Upper lobe of left lung (tissue), 6 donors: ENCODE results near the gene STX3. TPM values are rescaled to one million over a fixed set of nuclear protein-coding genes. Genes with fewer than 3 reads are reported as not detected.

Experiments used
- ATAC-seq, 2 donors: fragments of 200-7000 bp; cut with Tn5 transposase; one replicate each; pipeline ENCODE4 v1.9.1; 2022; ENCODE audit warnings: mild to moderate bottlenecking in 2 of 2, moderate library complexity in 2 of 2; ENCODE audit not compliant: low FRiP score in 2 of 2
- DNase-seq, 2 donors: peaks; one replicate each; pipeline ENCODE4 v3.0.0-alpha.2; 2019 to 2020
- H3K27ac ChIP-seq, 4 donors: fragments of 200-600 bp; sonication (generic); one replicate each; pipeline ENCODE4 v1.5.1; 2016 to 2019
- H3K27me3 ChIP-seq, 4 donors: fragments of 200-600 bp; sonication (generic); one replicate each; pipeline ENCODE4 v1.5.1; 2017 to 2019
- H3K36me3 ChIP-seq, 4 donors: fragments of 200-600 bp; sonication (generic); one replicate each; pipeline ENCODE4 v1.5.1; 2016 to 2019
- H3K4me1 ChIP-seq, 4 donors: fragments of 200-600 bp; sonication (generic); one replicate each; pipeline ENCODE4 v1.5.1; 2018 to 2019
- H3K4me3 ChIP-seq, 4 donors: fragments of 200-600 bp; sonication (generic); one replicate each; pipeline ENCODE4 v1.5.1; 2017 to 2019; ENCODE audit warnings: mild to moderate bottlenecking in 2 of 4, moderate library complexity in 1 of 4
- H3K9me3 ChIP-seq, 4 donors: fragments of 200-600 bp; sonication (generic); one replicate each; pipeline ENCODE4 v1.5.1; 2018 to 2019
- CTCF ChIP-seq, 6 experiments: fragments of 450-650 bp in 4 of 6; fragments of 200-600 bp in 2 of 6; sonication (generic) in 2 of 6; IDR thresholded peaks; one replicate each; pipeline ENCODE4 v1.5.1; 2016 to 2019; ENCODE audit warnings: antibody characterized with exemption in 6 of 6
- EP300 ChIP-seq, 4 donors: sonication (generic); formaldehyde crosslinking; IDR thresholded peaks; one replicate each; pipeline ENCODE4 v1.5.1; 2017; ENCODE audit warnings: antibody characterized with exemption in 4 of 4, control low read depth in 2 of 4
- POLR2A ChIP-seq, 4 donors: fragments of 450-650 bp; IDR thresholded peaks; one replicate each; pipeline ENCODE4 v1.5.1; 2016 to 2017; ENCODE audit warnings: antibody characterized with exemption in 4 of 4, mild to moderate bottlenecking in 2 of 4
- POLR2AphosphoS5 ChIP-seq, 2 donors: sonication (generic); formaldehyde crosslinking; IDR thresholded peaks; one replicate each; pipeline ENCODE4 v1.5.1; 2017; ENCODE audit warnings: antibody characterized with exemption in 2 of 2
- WGBS, 2 donors: methylation state at CpG; one replicate each; pipeline ENCODE4 v1.1.5; 2017 to 2018; 5-methylcytosine and 5-hydroxymethylcytosine counted together
- total RNA-seq, 6 donors: library from RNA; depleted of rRNA in 4 of 6; stranded (reverse); fragments of >200 nt in 4 of 6; gene quantifications; one replicate each; pipeline versions ENCODE4 v1.1.0 to v1.2.1, GENCODE V29; 2016 to 2021
- donor health status: DM: no; HTN: no; CAD: no; lungs with moderate emphysema.
- donor health status: DM: no; HTN: yes; CAD: no; lungs with severe emphysema.

Gene STX3
- total RNA-seq, 6 donors from 2014 or later, result 65.0 to 145 (median 135) TPM

DNA sequence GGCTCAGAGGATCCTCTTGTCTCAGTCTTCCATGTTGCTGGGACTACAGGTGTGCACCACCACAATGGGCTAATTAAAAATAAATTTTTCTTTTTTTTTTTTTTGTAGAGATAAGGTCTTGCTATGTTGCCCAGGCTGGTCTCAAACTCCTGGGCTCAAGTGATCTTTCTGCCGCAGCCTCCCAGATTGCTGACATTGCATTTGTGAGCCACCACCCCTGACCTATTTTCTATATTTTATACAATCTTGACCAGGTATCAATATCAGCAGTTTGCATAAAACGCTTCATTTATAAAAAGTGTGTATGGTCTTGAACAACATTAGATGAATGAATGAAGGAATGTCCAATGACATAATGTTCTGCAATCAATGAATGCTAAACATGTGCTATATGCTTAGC is 9.1 kb upstream of the STX3 start:
- TF ChIP-seq POLR2A (IDR thresholded peaks at IDR 0.05) (no peak), EP300 (IDR thresholded peaks at IDR 0.05) (no peak), CTCF (IDR thresholded peaks at IDR 0.05) (no peak), POLR2AphosphoS5 (IDR thresholded peaks at IDR 0.05) (no peak)
- 89 to 93% methylated on average over 2 of the region's 2 CpGs for WGBS, 2 donors
- Histone ChIP-seq H3K4me1 (no peaks in the 10 kb centered on the region), H3K27me3 (no peaks in the 10 kb centered on the region), H3K36me3 (no peaks in the 10 kb centered on the region), H3K9me3 (no peaks in the 10 kb centered on the region), H3K4me3 (no peak overlapping the region), H3K27ac (no peak overlapping the region)
- no peak for ATAC-seq
- no peak for DNase-seq

- peak overlapping the region; percentile 88 to 99 (median 92) for H3K4me3 ChIP-seq
- no peaks in the 10 kb centered on the region for H3K9me3 ChIP-seq
- H3K27me3 ChIP-seq, result no peaks in the 10 kb centered on the region
- H3K4me1 ChIP-seq, result peaks cover 15 to 30% (median 20%) of the 10 kb centered on the region in 4 donors
- no peak for TF ChIP-seq EP300 (IDR thresholded peaks at IDR 0.05)
- no peak for TF ChIP-seq POLR2A (IDR thresholded peaks at IDR 0.05)
- peak; percentile 86 to 94 (median 90) for TF ChIP-seq CTCF (IDR thresholded peaks at IDR 0.05)
- TF ChIP-seq POLR2AphosphoS5 (IDR thresholded peaks at IDR 0.05), result peak; percentile 21 to 46
- WGBS, 2 donors, result 34 to 38% methylated on average over 41 to 47 of the region's 47 CpGs
- H3K36me3 ChIP-seq, result no peaks in the 10 kb centered on the region
- DNase-seq (peak; percentile 88 to 92), ATAC-seq (peak; percentile 87 to 89)
- H3K27ac ChIP-seq, result peak overlapping the region; percentile 96 to 99 (median 98)
Observed at GRCh38 chr11:59753650-59754493, 1.3 kb upstream of the STX3 start.

- H3K36me3 ChIP-seq, result no peaks in the 10 kb centered on the region
- no peaks in the 10 kb centered on the region for H3K27me3 ChIP-seq
- ATAC-seq (no peak), DNase-seq (no peak)
- H3K4me3 ChIP-seq, result peak overlapping the region; percentile 88 to 99 (median 92)
- H3K4me1 ChIP-seq, result peaks cover 15 to 30% (median 20%) of the 10 kb centered on the region in 4 donors
- no peak for TF ChIP-seq EP300 (IDR thresholded peaks at IDR 0.05)
- no peak for TF ChIP-seq CTCF (IDR thresholded peaks at IDR 0.05)
- WGBS, 2 donors, result 0% methylated on average over 12 to 20 of the region's 20 CpGs
- peak overlapping the region; percentile 96 to 99 (median 98) for H3K27ac ChIP-seq
- no peaks in the 10 kb centered on the region for H3K9me3 ChIP-seq
Observed at GRCh38 chr11:59754494-59754858, 700 bp upstream of the STX3 start.

DNA sequence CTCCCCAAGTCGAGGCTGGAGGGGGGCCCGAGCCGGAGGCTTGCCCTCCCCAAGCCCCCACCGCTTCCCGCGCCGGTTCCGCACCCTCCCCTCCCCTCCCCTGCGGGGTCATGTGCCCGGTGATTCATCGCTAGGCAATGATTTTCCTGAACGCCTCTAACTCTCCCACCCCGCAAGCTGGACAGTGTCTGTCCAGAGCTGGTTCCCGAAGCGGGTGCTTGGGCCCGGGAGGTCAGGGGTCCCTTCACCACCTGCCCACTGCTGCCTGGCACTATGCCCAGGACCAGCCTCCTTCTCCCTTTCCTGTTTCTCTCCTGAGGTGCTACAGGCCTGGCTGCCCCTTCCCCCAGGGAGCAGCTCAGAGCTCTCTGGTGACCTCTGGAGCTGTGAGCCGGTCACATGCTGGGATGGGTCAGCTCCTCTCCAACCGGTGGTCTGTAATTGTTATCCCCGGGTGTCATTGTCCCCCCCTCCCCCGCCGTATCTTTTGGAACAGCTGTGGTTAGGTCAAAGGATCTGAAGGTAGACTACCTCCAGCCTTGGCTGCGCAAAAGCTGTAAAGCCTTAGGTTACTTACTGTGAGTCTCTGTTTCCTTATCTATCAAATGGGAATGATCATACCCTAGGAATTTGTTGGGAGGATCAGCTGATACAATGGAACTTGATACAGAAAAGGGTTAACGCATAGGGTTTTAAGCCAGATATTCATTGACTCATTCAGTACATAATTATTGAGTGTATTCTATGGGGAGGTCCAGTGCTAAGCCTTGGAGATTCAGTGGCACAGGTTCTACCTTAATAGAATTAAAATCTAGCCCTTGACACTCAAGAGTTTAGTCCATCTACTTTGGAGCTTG is 753 bp downstream of the STX3 start:
- ATAC-seq (peak; percentile 87 to 91), DNase-seq (peak; percentile 89 to 91)
- no peaks in the 10 kb centered on the region for H3K27me3 ChIP-seq
- H3K27ac ChIP-seq, result peak overlapping the region; percentile 96 to 99 (median 98)
- peak; percentile 65 to 84 for TF ChIP-seq POLR2AphosphoS5 (IDR thresholded peaks at IDR 0.05)
- TF ChIP-seq EP300 (IDR thresholded peaks at IDR 0.05), result peak in 1 of 4 donors; percentile 64
- no peak for TF ChIP-seq CTCF (IDR thresholded peaks at IDR 0.05)
- H3K4me3 ChIP-seq, result peak overlapping the region; percentile 88 to 99 (median 92)
- H3K36me3 ChIP-seq, result no peaks in the 10 kb centered on the region
- 7 to 26% methylated on average over 5 to 21 of the region's 23 CpGs for WGBS, 2 donors
- H3K9me3 ChIP-seq, result no peaks in the 10 kb centered on the region
- H3K4me1 ChIP-seq, result peaks cover 15 to 34% (median 22%) of the 10 kb centered on the region in 4 donors
